Sigmoid colon (tissue), 4 donors: ENCODE measurements around the gene DIP2B.

ENCODE experiments used
- CTCF ChIP-seq, 4 experiments: fragments of 450-650 bp in 3 of 4; fragments of 200-600 bp in 1 of 4; IDR thresholded peaks; one replicate each; pipeline ENCODE4 v1.5.1; 2016 to 2019; ENCODE audit warnings: antibody characterized with exemption in 4 of 4, mild to moderate bottlenecking in 3 of 4, moderate library complexity in 2 of 4
- EP300 ChIP-seq, 4 donors: sonication (generic); formaldehyde crosslinking; IDR thresholded peaks; one replicate each; pipeline ENCODE4 v1.6.1; 2017; ENCODE audit warnings: antibody characterized with exemption in 4 of 4
- POLR2A ChIP-seq, 2 donors: fragments of 450-650 bp; IDR thresholded peaks; one replicate each; pipeline ENCODE4 v1.6.1; 2016; ENCODE audit warnings: antibody characterized with exemption in 2 of 2, mild to moderate bottlenecking in 2 of 2, moderate library complexity in 2 of 2

DNA sequence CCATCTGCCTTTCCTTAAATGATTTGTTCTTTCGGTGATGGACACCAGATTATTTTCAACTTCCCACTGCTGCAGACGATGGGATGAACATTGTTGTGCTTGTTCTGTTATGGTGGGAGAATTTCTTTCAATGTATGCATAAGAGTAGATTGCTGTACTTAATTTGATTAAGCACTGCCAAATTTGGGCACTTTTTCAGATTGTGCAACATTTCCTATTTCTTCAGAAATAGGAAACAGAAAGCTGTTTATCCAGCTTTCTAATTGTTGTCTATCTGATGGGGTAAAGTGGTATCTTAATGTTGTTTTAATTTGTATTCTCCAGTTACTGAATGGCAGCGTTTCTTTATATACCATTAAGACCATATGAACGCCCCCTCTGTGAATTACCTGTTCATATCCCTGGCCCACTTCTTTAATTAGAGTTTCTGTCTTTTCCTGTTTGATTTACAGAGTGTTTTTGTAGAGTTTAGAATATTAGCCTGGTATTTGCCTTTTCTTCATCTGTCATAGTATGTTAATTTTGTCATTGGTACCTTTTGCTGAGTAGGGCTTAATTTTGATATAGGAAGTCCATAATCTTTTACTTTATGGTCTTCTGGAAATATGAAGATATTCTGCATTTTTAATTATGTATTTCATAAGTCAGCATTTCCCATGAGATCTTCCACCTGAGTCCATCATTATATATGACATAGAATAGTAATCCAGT lies 59.6 kb downstream of the DIP2B start:
- TF ChIP-seq EP300 (IDR thresholded peaks at IDR 0.05) (no peak), POLR2A (IDR thresholded peaks at IDR 0.05) (no peak), CTCF (IDR thresholded peaks at IDR 0.05) (no peak)
